Activated T-helper 1 cell treated with anti-CD3 and anti-CD28 coated beads, Interleukin-2, amount 50 U/mL, for 16 hours (primary cell): ENCODE results near the gene RTF1.
"Not testable (repeated sequence)": the region's sequence is repeated elsewhere in the genome, so short reads cannot be mapped to it uniquely, and the experiment has no call there.

ENCODE experiments used
- DNase-seq, 2 donors: peaks; one replicate each; pipeline ENCODE4 v3.0.0-alpha.2; 2020; ENCODE audit warnings: low read depth in 1 of 2, low spot score in 1 of 2

Gene RTF1

DNA sequence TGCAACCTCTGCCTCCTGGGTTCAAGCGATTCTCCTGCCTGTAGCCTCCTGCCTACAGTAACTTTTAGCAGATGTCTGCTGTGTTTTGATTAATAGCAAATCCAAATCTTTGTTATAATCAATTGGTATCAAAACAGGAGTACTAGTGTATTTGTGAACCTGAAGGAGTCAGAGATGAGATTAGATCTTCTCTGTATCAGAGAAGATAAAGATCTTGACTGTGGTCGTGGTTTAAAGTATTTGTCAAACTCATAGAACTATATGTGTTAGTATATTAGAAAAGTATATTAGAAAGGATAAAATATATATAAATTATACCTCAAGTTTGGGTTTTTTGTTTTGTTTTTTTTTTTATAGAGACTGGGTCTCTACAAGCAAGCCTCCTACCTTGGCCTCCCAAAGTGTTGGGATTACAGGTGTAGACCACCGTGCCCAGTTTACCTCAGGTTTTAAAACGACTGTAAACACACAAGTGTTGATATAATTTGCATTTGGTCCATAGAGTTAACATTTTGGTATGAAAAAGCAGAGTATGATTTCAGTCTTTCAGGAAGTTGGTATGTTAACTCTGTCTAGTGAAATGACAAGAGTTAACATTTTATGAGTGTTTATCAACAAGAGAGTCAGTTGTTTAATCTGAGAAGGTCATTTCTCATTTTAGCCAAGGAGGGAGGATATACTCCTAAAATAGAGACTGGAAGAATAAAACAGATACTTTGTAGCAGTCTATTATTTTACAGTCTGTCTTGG, 18.3 kb downstream of the RTF1 start:
- no peak for DNase-seq

DNA sequence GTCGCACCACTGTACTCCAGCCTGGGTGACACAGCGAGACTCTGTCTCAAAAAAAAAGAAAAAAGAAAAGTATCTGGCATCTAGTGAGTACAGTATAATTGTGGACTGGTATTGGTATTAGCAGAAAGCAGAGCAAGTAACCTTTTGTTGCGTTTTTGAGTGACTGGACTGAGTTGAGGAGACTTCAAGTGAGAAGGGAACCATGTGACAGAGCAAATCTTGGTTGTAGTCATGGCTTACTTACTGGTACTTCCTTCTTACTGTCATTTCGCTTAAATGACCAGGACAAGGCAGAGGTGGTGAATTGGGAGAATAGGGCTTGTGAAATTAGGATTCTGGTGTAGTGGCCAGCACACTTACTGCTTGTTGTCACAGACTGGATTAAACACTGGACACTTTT, 20.6 kb downstream of the RTF1 start:
- DNase-seq: no peak

DNA sequence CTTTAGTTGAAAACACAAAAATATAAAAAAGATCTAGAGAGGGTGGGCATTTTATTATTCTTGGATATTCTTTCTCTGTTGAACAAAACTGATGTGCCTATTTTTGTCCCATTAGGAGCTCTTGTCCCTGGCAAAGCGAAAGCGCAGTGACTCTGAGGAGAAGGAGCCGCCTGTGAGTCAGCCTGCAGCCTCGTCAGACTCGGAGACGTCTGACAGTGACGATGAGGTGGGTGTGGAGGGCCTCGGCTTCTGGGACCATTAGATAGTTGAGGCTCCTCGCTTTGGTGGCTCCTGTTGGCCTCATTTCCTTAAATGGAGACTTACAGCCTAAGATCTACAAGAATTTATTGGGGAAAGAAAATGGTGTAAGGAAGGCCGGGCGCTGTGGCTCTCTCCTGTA, 21.3 kb downstream of the RTF1 start:
- DNase-seq: no peak

DNA sequence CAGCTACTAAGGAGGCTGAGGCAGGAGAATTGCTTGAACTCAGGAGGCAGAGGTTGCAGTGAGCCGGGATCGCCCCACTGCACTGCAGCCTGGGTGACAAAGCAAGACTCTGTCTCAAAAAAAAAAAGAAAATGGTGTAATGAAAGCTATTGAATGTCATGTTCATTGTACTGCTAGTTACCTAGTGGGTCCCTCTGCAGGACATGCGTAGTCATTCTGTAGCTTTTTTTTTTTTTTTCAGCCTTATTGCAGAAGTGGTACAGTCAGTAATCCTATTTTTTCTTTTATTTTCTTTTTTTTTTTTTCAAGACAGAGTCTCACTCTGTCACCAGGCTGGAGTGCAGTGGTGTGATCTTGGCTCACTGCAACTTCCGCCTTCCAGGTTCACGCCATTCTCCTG, 21.9 kb downstream of the RTF1 start:
- DNase-seq: not testable (repeated sequence)

DNA sequence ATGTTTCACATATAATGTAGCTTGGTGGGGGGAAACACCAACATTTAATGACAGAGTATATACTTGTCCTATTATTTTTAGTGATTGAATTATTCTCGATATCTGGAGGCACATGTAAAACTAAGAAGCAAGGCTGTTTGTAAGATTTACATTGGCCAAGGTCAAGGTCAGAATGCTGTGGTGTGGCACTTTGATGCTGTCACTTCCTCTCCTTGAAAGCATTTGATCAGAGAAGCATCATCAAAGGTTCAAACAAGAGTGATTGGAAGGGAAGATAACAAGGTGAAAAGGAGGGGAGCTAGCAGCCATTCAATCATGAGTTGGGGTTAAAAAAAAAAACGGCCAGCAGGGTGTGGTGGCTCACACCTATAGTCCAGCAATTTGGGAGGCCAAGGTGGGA, 26.4 kb downstream of the RTF1 start:
- no peak for DNase-seq

DNA sequence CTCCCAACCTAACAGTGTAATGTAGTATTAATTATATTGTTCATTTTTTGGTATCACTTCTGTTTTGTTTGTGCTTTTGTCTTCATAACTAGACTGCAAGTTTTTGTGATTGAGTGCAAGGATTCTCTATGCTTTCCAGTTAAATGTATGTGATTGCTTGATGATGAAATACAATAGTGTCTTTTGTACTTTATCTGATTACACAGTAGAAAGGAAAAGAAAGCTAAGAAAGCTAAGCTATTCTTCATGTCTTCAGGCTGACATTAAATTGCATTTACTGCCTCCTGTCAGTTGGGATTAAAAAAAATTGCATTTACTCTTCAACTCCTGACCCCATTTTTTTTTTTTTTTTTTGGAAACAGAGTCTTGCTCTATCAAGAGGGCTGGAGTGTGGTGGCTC, 28.5 kb downstream of the RTF1 start:
- no peak for DNase-seq

DNA sequence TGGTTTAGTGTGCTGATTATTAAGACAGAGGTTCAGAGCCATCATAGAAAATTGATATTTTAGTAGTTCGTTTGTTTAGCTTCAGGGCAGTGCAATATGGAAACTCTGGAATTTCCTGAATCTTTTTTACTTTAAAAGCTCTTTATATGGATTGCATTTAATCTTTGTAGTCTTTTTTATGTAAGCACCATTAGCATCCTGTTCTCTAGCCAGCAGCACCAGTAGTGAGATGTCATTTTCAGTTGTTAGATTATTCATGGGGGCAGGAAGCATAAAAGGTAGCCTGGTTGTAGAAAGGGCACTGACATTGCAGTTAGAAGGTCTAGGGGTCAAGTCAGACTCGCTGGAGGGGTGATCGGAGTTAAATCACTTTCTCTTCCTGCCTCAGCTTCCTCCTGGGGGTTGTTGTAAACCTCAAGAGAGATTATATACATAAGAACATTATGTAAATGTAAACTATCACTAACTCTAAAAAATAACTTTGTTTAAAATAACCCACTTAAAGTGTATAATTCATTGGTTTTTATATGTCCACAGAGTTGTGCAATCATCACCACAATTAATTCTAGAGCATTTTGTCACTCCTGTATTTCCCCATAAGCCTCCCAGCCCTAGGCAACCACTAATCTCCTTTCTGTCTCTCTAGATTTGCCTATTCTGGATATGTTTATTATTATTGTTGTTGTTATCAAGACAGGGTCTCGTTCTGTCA, 45.3 kb downstream of the RTF1 start:
- DNase-seq: no peak

DNA sequence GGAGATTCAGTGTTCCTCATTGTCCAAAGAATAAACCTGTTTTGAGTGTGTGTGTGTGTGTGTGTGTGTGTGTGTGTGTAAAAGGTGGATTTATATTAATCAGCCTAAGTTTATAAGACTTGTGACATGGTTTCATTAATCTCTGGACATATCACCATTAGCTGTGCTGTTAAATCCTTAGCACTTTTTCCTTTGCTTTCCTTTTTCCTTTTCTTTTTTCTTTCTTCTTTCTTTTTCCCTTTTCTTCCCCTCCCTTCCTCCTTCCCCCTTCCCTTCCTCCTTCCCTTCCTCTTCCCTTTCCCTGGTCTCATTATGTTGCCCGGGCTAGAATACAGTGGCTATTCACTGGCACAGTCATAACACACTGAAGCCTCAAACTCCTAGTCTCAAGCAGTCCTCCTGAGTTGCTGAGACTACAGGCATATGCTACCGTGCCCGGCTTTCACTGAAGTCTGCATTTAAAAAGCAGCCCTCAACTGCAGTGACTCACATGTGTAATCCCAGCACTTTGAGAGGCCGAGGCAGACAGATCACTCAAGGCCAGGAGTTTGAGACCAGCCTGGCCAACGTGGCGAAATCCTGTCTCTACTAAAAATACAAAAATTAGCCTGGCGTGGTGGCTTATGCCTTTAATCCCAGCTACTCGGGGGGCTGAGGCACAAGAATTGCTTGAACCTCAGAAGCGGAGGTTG, 48.1 kb downstream of the RTF1 start:
- DNase-seq: no peak

DNA sequence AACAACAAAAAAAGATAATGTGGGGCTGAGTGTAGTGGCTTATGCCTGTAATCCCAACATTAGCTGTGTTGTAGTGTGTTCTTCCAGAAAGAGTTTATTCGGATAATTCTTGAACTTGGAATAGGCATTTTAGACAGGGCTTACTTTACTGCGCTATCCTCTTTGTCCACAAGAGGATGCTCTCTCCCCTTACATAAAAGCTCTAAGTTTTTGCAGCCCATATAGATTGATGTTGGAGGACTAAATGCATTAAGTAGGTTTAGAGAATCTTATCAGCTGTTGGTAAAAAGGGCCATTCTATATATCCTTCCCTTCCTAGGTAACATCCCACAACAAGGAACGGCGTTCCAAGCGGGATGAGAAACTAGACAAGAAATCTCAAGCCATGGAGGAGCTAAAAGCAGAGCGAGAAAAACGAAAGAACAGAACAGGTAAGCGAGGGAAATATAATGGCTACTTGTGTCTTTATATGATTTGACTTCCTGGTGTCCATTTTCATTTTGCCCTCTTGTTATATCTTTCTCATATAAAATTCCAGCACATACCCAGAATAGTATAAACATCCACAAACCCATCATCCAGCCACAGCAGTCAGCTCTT, 49.0 kb downstream of the RTF1 start:
- no peak for DNase-seq

DNA sequence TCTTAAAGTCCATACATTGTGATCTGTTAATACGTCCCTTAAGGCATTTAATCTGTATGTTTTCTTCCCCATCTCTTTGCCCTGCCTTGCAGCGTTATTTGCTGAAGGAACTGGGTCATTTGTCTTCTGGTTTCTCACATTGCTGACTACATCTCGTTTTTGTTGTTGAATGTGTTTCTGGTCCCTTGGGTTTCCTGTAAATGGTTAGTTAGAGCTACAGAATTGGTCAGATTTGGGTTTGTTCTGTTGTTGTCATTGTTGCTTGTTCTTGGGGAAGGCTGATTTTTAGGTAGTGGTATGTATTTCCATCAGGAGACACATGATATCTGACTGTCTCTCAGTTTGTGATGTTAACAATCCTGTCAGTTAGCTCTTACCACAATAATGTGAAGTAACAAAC, 49.8 kb downstream of the RTF1 start:
- no peak for DNase-seq

DNA sequence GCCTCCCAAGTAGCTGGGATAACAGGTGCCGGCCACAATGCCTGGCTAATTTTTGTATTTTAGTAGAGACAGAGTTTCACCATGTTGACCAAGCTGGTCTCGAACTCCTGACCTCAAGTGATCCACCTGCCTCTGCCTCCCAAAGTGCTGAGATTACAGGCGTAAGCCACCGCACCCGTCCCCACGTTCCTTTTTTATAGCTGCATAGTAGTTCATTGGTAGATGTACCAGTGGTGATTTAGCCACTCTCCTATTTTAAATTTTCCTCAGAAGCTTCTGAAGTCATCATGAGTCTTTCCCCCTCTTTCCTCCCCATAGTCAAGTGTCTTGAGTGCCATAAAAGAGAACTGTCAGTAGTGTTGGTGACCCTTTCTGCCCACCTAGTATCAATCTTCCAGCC, 52.7 kb downstream of the RTF1 start:
- DNase-seq: not testable (repeated sequence)

DNA sequence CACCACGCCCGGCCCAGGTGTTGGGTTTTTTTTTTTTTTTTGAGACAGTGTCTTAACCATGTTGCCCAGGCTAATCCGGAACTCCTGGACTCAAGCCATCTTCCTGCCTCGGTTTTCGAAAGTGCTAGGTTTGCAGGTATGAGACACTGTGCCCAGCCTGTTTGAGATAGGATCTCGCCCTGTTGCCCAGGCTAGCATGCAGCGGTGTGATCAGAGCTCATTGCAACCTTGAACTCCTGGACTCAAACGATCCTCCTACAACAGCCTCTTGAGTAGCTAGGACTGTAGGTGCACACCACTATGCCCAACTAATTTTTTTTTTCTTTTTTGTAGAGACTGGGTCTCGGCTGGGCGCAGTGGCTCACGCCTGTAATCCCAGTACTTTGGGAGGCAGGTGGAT, 56.5 kb downstream of the RTF1 start:
- DNase-seq: no peak

DNA sequence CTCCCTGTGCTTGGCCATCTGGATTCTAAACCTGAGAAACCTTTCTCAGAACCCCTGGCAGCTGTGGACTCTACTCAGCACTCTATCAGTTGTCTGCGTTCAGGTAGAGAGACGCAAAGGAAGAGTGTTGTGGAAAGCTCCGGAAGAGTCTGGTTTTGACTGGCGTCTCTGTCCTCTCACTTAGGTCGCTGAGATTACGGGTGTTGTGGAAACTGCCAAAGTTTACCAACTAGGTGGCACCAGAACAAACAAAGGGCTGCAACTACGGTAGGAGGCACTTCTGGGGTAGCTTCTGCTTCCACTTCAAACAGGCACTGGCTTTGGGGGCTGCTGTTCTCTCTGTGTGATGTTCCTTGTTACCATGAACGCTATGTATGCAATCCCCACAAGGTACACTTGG, 57.5 kb downstream of the RTF1 start:
- no peak for DNase-seq

DNA sequence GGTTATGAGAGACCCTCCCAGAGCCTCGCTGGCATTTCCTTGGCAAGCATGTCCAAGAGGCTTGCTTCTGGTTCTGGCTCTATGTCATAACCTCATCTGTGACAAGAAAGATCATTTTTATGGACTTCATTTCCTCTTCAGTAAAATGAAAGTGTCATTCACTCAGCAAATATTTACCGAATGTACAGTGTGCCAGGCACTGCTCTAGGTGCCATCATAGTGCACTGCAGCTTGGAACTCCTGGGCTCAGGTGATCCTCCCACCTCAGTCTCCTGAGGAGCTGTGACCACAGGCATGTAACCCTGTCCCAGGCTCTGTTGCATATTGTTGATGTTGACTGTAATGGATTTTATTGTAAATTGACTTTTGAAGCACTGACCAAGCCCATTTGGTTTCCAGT, 58.0 kb downstream of the RTF1 start:
- no peak for DNase-seq

DNA sequence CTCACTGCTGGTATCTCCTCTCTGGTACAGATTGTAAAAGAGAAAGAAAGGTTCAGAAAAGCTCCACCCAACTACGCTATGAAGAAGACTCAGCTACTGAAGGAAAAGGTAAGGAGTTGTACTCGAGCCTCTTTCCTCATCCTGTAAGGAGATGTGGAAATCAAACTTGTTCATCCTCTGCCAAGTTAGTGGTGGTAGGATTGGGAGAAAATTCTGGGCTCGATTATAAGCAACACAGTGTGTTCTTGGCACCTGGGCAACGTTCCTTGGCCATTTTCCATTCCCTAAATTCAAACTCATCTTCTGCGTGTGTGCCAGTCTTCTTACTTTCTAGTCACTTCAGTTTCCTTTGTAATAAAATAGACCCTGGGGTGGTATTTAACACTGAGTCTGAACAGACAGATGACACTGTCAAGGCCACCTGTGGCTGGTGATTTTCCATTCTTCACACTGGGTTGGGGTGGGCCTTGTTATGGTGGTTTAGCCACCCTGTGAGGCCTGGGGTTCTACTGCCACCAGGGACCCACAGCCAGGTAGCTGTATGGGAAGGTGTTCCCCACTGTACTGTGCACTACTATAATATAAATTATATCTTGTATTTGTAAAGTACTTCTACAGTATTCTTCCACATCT, 59.6 kb downstream of the RTF1 start:
- no peak for DNase-seq

DNA sequence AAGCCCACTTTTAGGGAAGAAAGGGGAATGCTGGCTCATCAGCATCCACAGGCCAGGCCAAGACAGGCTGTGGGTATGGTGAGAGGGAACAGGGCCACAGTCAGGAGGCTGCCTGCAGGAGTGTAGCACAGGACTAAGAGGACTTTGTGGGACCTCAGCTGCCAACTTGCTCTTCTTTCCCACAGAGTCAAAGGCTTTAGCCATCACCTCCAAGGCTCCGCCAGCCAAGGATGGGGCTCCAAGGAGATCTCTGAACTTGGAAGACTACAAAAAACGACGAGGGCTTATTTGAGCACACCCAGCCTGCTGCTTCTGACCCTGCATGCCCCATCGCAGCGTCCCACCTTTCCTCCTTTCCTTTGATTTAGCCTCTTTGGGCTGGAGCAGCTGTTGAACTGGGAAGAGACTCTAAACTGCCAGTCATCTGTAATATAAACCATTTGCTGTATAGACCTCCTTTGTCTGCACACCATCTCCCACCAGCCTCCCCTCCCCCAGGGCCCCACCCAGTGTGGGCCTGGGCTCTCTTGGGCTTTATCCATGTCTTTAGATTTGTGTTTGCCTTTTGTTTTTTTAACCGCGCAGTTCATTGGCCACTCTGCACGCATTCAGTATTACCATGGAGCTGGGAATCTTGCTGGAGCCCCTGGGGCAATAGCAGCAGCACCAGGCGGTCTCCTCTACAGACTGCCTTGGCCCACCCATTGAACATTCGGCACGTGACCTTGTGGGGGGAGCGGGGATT, 63.7 kb downstream of the RTF1 start:
- no peak for DNase-seq

DNA sequence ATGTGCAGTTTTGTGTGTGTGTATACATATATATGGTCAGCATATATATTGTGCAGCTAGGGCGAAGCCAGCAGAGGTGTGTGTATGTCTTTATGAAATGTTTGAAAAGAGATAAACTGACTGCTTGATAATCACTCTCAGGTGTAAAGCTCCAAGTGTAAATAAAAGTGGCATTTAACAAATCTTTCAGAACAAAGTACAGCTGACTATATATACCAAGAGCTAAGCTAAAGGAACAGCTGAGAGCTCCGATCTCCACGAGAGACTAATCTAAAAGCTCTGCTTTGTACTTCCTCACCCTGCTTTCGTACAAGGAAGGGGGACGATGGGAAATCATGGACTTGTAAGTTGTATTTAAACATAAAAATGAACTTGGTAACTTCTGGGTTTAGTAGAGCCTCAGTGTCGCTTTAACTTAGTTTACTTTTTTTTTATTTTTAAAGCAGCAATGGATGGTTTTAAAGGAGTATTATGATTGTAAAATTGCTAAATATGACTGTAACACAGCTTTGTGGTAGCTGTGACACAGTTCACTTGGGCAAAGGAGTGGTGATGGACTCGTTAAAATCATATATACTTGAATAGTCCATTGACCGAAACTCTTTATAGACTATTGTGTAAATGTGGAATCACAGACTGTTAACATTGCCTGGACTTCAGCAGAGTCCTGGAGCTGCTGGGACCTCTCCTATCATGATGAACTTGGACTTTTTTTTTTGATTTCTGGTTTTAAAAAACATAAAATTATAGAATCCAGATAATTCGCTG, 65.4 kb downstream of the RTF1 start:
- DNase-seq: no peak

DNA sequence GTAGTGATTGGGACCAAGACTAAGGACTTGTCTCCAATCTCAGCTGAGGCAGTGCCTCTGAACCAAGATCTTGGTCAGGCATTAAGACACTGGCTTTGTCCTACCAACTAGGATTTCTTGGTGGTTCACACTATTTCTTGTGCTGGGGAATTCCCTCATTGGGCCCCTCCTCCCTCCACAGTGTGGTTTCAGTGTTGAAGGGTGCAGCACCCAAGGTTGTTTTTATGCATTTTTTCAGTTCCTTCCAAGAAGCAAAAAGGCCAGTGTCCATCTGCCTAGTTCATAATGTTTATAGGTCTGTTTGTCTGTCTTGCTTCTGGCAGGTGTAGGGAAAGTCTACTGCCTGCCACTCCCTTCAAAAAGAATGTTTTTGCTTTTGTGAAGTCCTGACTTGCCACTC, 66.2 kb downstream of the RTF1 start:
- DNase-seq: no peak

DNA sequence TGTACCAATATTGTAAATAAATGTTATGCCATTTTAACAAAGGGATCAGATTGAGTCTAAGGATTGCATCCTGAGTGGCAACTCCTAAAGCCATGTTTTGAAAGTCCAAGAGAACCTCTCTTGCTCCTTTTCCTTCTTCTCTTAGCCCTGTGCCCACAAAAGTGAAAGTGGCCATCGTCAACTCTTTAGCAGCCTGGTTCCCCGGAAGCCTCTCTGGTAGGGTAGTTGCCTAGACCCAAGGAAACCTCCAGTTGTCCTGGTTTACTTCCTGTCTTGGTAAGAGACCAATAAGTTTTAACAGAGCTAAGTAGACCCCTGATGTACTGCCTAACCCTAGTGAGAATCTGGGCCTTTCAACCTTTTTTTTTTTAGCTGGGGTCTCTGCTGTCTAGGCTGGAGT, 66.6 kb downstream of the RTF1 start:
- DNase-seq: no peak
